Ovary (tissue), 9 donors: ENCODE results near the gene EEF1E1. TPM values are rescaled to one million over a fixed set of nuclear protein-coding genes. Genes with fewer than 3 reads are reported as not detected.

Experiments
- DNase-seq, 5 donors: peaks; one replicate each; pipeline ENCODE4 v3.0.0-alpha.2; 2019 to 2020
- H3K27ac ChIP-seq, 2 donors: fragments of 200-600 bp; one replicate each; pipeline versions ENCODE4 v1.5.1 to v1.8.0; 2019 to 2022
- H3K27me3 ChIP-seq: fragments of 200-600 bp; one replicate; pipeline ENCODE4 v1.8.0; 2022
- H3K36me3 ChIP-seq: fragments of 200-600 bp; sonication (generic); one replicate; pipeline ENCODE4 v1.5.1; 2019
- H3K4me1 ChIP-seq: one replicate; pipeline ENCODE4 v1.8.1; 2013; ENCODE audit warnings: mild to moderate bottlenecking, moderate library complexity; ENCODE audit not compliant: insufficient read depth
- H3K4me3 ChIP-seq: fragments of 200-600 bp; sonication (generic); one replicate; pipeline ENCODE4 v1.5.1; 2017
- H3K9me3 ChIP-seq, 2 donors: fragments of 200-600 bp in 1 of 2; sonication (generic) in 1 of 2; one replicate each; pipeline versions ENCODE4 v1.5.1 to v1.8.1; 2013 to 2019; ENCODE audit warnings: mild to moderate bottlenecking in 1 of 2, moderate library complexity in 1 of 2
- CTCF ChIP-seq, 3 donors: fragments of 450-650 bp in 2 of 3; fragments of 200-600 bp in 1 of 3; IDR thresholded peaks; one replicate each; pipeline versions ENCODE4 v1.5.1 to v1.8.0; 2016 to 2022; ENCODE audit warnings: antibody characterized with exemption in 3 of 3, mild to moderate bottlenecking in 1 of 3
- EP300 ChIP-seq: sonication (generic); formaldehyde crosslinking; IDR thresholded peaks from one replicate; pipeline ENCODE4 v1.6.1; 2017; ENCODE audit warnings: antibody characterized with exemption
- POLR2A ChIP-seq: fragments of 450-650 bp; IDR thresholded peaks from one replicate; pipeline ENCODE4 v1.6.1; 2017; ENCODE audit warnings: antibody characterized with exemption, mild to moderate bottlenecking, moderate library complexity
- WGBS, 3 donors: extraction: QIAGEN DNeasy Blood & Tissue Kit in 1 of 3; methylation state at CpG; one replicate each; pipeline versions ENCODE4 v1.1.5 to v1.1.7; 2013 to 2017; 5-methylcytosine and 5-hydroxymethylcytosine counted together
- intact Hi-C, 4 donors: fragments of 100-400 bp; cut with DNase I; formaldehyde crosslinking; loops; one replicate each; pipeline versions ENCODE4 v1.11.0 to v1.15.1; 2022 to 2023
- polyA plus RNA-seq, 2 donors: library from polyadenylated mRNA; stranded (reverse); fragments of 200-250 nt in 1 of 2; fragments of 350-450 nt in 1 of 2; fragmentation: Illumina TruSeq in 1 of 2; extraction: RNeasy Lipid Tissue Mini Kit (QIAGEN cat#74804) in 1 of 2; gene quantifications; one replicate each; pipeline ENCODE4 v1.2.3, GENCODE V29; 2013 to 2014
- total RNA-seq, 7 donors: library from RNA; depleted of rRNA in 2 of 7; stranded (reverse); fragments of >200 nt in 2 of 7; fragmentation: NEBNext Ultra II Directional in 3 of 7; extraction: Animal tissue kit (Norgen Biotek cat#: 25700) in 3 of 7; gene quantifications; one replicate each; pipeline versions ENCODE4 v1.1.0 to v1.2.4, GENCODE V29; 2016 to 2023
- donor health status: DM: no; HTN: no; CAD: no; lungs with moderate emphysema.
- donor health status: DM: no; HTN: no; CAD: no.
- donor health status: Bipolar disorder and iron deficiency.
- donor health status: DM: yes; HTN: yes; CAD: no.
- donor health status: DM: no; HTN: no; CAD: no.
- donor health status: DM: yes; HTN: yes; CAD: no.

Gene EEF1E1
- total and polyA plus RNA-seq, 9 donors, result 13.1 to 30.1 (median 19.9) TPM

DNA sequence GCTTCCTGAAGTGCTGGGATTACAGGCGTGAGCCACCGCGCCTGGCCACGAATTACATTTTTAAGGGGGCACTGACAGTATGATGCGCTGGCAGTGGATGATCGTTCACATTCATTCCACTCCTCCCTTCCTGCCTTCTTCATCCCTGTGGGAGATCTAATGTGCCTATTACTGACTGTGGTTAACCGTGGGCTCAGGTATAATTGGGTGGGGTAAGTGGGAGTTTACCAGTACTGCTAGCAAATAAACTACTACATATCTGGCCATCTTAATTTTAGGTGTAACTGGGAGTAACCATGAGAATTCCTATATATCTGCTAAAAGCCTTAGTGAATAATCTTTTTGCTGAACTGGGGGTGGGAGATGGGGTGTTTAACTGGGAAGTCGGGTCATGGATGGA, 31.6 kb downstream of the EEF1E1 start:
- Histone ChIP-seq H3K9me3 (no peaks in the 10 kb centered on the region), H3K27me3 (no peaks in the 10 kb centered on the region), H3K27ac (no peak overlapping the region), H3K4me1 (no peaks in the 10 kb centered on the region), H3K36me3 (no peaks in the 10 kb centered on the region), H3K4me3 (no peak overlapping the region)
- no peak for DNase-seq
- WGBS, 3 donors, result 77 to 80% (median 80%) methylated on average over 8 of the region's 8 CpGs
- TF ChIP-seq CTCF (IDR thresholded peaks at IDR 0.05) (no peak), EP300 (no peak), POLR2A (no peak)
- intact Hi-C loops, result no loop called here

- H3K27me3 ChIP-seq, result no peaks in the 10 kb centered on the region
- H3K27ac ChIP-seq, result no peak overlapping the region
- no peaks in the 10 kb centered on the region for H3K4me1 ChIP-seq
- no peak for DNase-seq
- intact Hi-C loops, result no loop called here
- no peak for TF ChIP-seq CTCF (IDR thresholded peaks at IDR 0.05)
- TF ChIP-seq POLR2A, result no peak
- no peak for TF ChIP-seq EP300
- H3K36me3 ChIP-seq, result no peaks in the 10 kb centered on the region
- 20 to 32% (median 24%) methylated on average over 3 of the region's 3 CpGs for WGBS, 3 donors
- H3K4me3 ChIP-seq, result no peak overlapping the region
- no peaks in the 10 kb centered on the region for H3K9me3 ChIP-seq
These were observed 32.6 kb downstream of the EEF1E1 start for GRCh38 chr6:8069631-8070284.

- Histone ChIP-seq H3K36me3 (no peaks in the 10 kb centered on the region), H3K27ac (no peak overlapping the region), H3K4me3 (no peak overlapping the region), H3K27me3 (no peaks in the 10 kb centered on the region), H3K9me3 (no peaks in the 10 kb centered on the region), H3K4me1 (no peaks in the 10 kb centered on the region)
- no peak for DNase-seq
- TF ChIP-seq CTCF (IDR thresholded peaks at IDR 0.05) (no peak), EP300 (no peak), POLR2A (no peak)
- intact Hi-C loops, result no loop called here
- WGBS, 3 donors, result 53 to 59% (median 57%) methylated on average over 4 of the region's 4 CpGs
These were observed 33.2 kb downstream of the EEF1E1 start for GRCh38 chr6:8069151-8069550.

- Histone ChIP-seq H3K27ac (no peak overlapping the region), H3K9me3 (no peaks in the 10 kb centered on the region), H3K4me3 (no peak overlapping the region), H3K4me1 (no peaks in the 10 kb centered on the region), H3K27me3 (no peaks in the 10 kb centered on the region), H3K36me3 (no peaks in the 10 kb centered on the region)
- no peak for TF ChIP-seq CTCF (IDR thresholded peaks at IDR 0.05)
- DNase-seq, result no peak
- 84 to 92% (median 88%) methylated on average over 4 of the region's 4 CpGs for WGBS, 3 donors
- intact Hi-C loops, result no loop called here
These were observed 36.2 kb downstream of the EEF1E1 start for GRCh38 chr6:8066108-8066507.
